ENCODE measurements around the gene TNFRSF8. TPM values are rescaled to one million over a fixed set of nuclear protein-coding genes. Genes with fewer than 3 reads are reported as not detected.

Gene TNFRSF8
- total RNA-seq, 2 experiments from 2014 or later, result 0.14 TPM; not detected in 1

DNA sequence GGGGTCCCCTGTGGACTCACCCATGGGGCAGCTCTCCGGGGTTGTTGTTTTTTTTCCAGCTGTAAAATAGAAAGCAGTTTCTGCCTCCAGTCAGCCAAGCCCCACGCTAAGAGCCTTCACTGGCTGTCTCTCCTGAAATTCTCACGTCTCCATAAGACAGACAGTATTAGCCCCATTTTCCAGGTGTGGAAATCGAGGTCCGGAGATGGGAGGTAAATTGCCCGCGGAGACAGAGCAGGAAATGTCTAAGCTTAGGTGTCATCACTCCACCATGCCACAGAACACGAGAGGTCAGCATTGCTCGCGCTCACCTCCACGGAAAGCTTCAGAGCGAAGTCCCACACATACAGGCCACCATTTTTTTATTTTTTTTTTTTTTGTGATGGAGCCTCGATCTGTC lies 44.6 kb downstream of the TNFRSF8 start:
- TF ChIP-seq, protein P1, sequence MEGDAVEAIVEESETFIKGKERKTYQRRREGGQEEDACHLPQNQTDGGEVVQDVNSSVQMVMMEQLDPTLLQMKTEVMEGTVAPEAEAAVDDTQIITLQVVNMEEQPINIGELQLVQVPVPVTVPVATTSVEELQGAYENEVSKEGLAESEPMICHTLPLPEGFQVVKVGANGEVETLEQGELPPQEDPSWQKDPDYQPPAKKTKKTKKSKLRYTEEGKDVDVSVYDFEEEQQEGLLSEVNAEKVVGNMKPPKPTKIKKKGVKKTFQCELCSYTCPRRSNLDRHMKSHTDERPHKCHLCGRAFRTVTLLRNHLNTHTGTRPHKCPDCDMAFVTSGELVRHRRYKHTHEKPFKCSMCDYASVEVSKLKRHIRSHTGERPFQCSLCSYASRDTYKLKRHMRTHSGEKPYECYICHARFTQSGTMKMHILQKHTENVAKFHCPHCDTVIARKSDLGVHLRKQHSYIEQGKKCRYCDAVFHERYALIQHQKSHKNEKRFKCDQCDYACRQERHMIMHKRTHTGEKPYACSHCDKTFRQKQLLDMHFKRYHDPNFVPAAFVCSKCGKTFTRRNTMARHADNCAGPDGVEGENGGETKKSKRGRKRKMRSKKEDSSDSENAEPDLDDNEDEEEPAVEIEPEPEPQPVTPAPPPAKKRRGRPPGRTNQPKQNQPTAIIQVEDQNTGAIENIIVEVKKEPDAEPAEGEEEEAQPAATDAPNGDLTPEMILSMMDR (IDR thresholded peaks at IDR 0.05), result no peak
- ChIA-PET CTCF (no interaction called here), POLR2A (no interaction called here)
- H3K27ac Mint-ChIP-seq, result no peak overlapping the region
- Histone ChIP-seq H3K9me3 (ENCODE audit: control insufficient read depth in 1 of 2, insufficient read depth in 1 of 2, low read length in 2 of 2) (no peaks in the 10 kb centered on the region), H3K4me3 (ENCODE audit: low read length) (no peak overlapping the region), H3K27me3 (ENCODE audit: control insufficient read depth in 1 of 2, insufficient read depth in 2 of 2, low read length in 2 of 2) (no peaks in the 10 kb centered on the region), H3K27ac (ENCODE audit: low read depth in 1 of 2, low read length in 2 of 2) (no peak overlapping the region), H3K4me1 (ENCODE audit: insufficient read depth, low read length) (peaks cover 5% of the 10 kb centered on the region), H3K36me3 (ENCODE audit: insufficient read depth, low read length) (no peaks in the 10 kb centered on the region)
- ATAC-seq (ENCODE audit: poor library complexity) (no peak), DNase-seq (no peak)
- no peak overlapping the region for H3K4me3 Mint-ChIP-seq
- H3K36me3 Mint-ChIP-seq (ENCODE audit: low read depth), result no peaks in the 10 kb centered on the region
- no peaks in the 10 kb centered on the region for H3K27me3 Mint-ChIP-seq
- H3K4me1 Mint-ChIP-seq (ENCODE audit: low read depth), result no peaks in the 10 kb centered on the region
- intact Hi-C loops (cut with DNase I, micrococcal nuclease), result no loop called here
- H3K9me3 Mint-ChIP-seq, result no peaks in the 10 kb centered on the region

DNA sequence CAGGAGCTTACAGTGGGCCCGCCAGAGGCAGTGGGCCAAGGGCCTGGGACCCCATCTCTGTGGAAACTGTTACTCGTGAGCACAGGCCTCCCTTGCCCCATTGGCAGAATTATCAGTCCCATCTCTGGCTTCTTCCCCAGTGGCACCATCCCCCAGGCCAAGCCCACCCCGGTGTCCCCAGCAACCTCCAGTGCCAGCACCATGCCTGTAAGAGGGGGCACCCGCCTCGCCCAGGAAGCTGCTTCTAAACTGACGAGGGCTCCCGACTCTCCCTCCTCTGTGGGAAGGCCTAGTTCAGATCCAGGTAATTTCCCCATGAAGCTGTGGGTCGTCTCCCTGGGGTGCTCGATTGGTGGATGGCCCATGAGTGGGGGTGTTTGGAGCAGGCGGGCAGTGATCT lies 46.8 kb downstream of the TNFRSF8 start:
- H3K36me3 ChIP-seq (ENCODE audit: insufficient read depth, low read length), result no peaks in the 10 kb centered on the region
- H3K4me1 ChIP-seq (ENCODE audit: insufficient read depth, low read length), result peaks cover 4% of the 10 kb centered on the region
- POLR2A ChIA-PET, result no interaction called here
- H3K27me3 Mint-ChIP-seq, result no peaks in the 10 kb centered on the region
- no peak overlapping the region for H3K4me3 Mint-ChIP-seq
- H3K4me3 ChIP-seq (ENCODE audit: low read length), result no peak overlapping the region
- H3K27me3 ChIP-seq (ENCODE audit: control insufficient read depth in 1 of 2, insufficient read depth in 2 of 2, low read length in 2 of 2), result no peaks in the 10 kb centered on the region
- ATAC-seq (ENCODE audit: poor library complexity) (no peak), DNase-seq (no peak)
- H3K9me3 Mint-ChIP-seq, result no peaks in the 10 kb centered on the region
- intact Hi-C loops (cut with DNase I, micrococcal nuclease), result loop anchor here in 1 of 2 experiments (10.0 kb wide), 1 partner anchor 545 kb away; no protein-coding TSS in a partner anchor
- no peak overlapping the region for H3K27ac ChIP-seq (ENCODE audit: low read depth in 1 of 2, low read length in 2 of 2)
- no peak overlapping the region for H3K27ac Mint-ChIP-seq
- TF ChIP-seq, protein P1 (IDR thresholded peaks at IDR 0.05), result no peak
- H3K9me3 ChIP-seq (ENCODE audit: control insufficient read depth in 1 of 2, insufficient read depth in 1 of 2, low read length in 2 of 2), result no peaks in the 10 kb centered on the region
- H3K36me3 Mint-ChIP-seq (ENCODE audit: low read depth), result no peaks in the 10 kb centered on the region
- H3K4me1 Mint-ChIP-seq (ENCODE audit: low read depth), result no peaks in the 10 kb centered on the region
- CTCF ChIA-PET, result no interaction called here

DNA sequence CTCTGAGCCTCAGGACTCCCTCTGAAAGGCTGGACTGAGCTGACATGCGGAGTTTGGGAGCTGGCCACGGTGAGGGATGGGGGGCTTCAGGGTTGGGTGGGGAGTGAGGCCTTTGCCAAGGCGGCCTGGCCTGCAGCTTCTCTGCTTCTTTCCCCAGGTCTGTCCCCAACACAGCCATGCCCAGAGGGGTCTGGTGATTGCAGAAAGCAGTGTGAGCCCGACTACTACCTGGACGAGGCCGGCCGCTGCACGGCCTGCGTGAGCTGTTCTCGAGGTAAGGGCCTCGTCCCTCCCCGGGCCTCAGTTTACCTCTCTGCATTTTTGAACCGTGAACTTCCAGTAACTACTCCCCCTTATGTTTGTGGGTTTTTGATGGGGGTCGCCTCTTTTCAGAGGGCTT lies 48.6 kb downstream of the TNFRSF8 start:
- Histone ChIP-seq H3K27me3 (ENCODE audit: control insufficient read depth in 1 of 2, insufficient read depth in 2 of 2, low read length in 2 of 2) (no peaks in the 10 kb centered on the region), H3K27ac (ENCODE audit: low read depth in 1 of 2, low read length in 2 of 2) (no peak overlapping the region), H3K4me3 (ENCODE audit: low read length) (no peak overlapping the region), H3K36me3 (ENCODE audit: insufficient read depth, low read length) (no peaks in the 10 kb centered on the region), H3K4me1 (ENCODE audit: insufficient read depth, low read length) (peaks cover 4% of the 10 kb centered on the region), H3K9me3 (ENCODE audit: control insufficient read depth in 1 of 2, insufficient read depth in 1 of 2, low read length in 2 of 2) (no peaks in the 10 kb centered on the region)
- Mint-ChIP-seq H3K4me3 (no peak overlapping the region), H3K27me3 (no peaks in the 10 kb centered on the region), H3K36me3 (ENCODE audit: low read depth) (no peaks in the 10 kb centered on the region), H3K9me3 (no peaks in the 10 kb centered on the region), H3K4me1 (ENCODE audit: low read depth) (no peaks in the 10 kb centered on the region), H3K27ac (no peak overlapping the region)
- TF ChIP-seq, protein P1 (IDR thresholded peaks at IDR 0.05), result no peak
- ChIA-PET POLR2A (no interaction called here), CTCF (interaction anchor here (0.6 kb wide), 1 partner anchor 13 kb away, joined by 3 read pairs; no protein-coding TSS in a partner anchor)
- intact Hi-C loops (cut with DNase I, micrococcal nuclease), result loop anchor here in 1 of 2 experiments (10.0 kb wide), 1 partner anchor 543 kb away; no protein-coding TSS in a partner anchor
- no peak for DNase-seq
- ATAC-seq (ENCODE audit: poor library complexity), result no peak

Measured in CD4-positive, alpha-beta T cell (primary cell).